Mesodermal cell (in vitro differentiated cells): ENCODE measurements around the gene PDCD4.

Experiments
- H3K27ac ChIP-seq: 2 replicates; pipeline ENCODE4 v1.7.0; 2013; ENCODE audit warnings: mild to moderate bottlenecking, low read depth, low read length, moderate library complexity; ENCODE audit not compliant: severe bottlenecking
- H3K36me3 ChIP-seq: 2 replicates; pipeline ENCODE4 v1.7.1; 2013; ENCODE audit warnings: mild to moderate bottlenecking, low read length, moderate library complexity; ENCODE audit not compliant: control insufficient read depth, insufficient read depth
- H3K4me1 ChIP-seq: one replicate; pipeline ENCODE4 v1.7.1; 2013; ENCODE audit warnings: mild to moderate bottlenecking, low read length; ENCODE audit not compliant: insufficient read depth, control insufficient read depth, poor library complexity, severe bottlenecking
- H3K4me3 ChIP-seq: 2 replicates; pipeline ENCODE4 v1.7.0; 2013; ENCODE audit warnings: low read length, control low read depth, mild to moderate bottlenecking; ENCODE audit not compliant: insufficient read depth, poor library complexity, severe bottlenecking; ENCODE audit errors: extremely low read depth
- H3K9me3 ChIP-seq: 2 replicates; pipeline ENCODE4 v1.7.1; 2013; ENCODE audit warnings: mild to moderate bottlenecking, low read length, moderate library complexity; ENCODE audit not compliant: control insufficient read depth
- WGBS, 2 experiments: methylation state at CpG; one replicate each; pipeline ENCODE4 v1.1.5; 2013; ENCODE audit warnings: missing lambda C conversion rate in 2 of 2; ENCODE audit not compliant: insufficient coverage in 2 of 2; 5-methylcytosine and 5-hydroxymethylcytosine counted together

PDCD4 gene

GRCh38 chr10:110842326-110842904 is 29.3 kb upstream of the PDCD4 start:
- Histone ChIP-seq H3K27ac (no peak overlapping the region), H3K9me3 (no peaks in the 10 kb centered on the region), H3K4me1 (peaks cover 6% of the 10 kb centered on the region), H3K4me3 (no peak overlapping the region), H3K36me3 (no peaks in the 10 kb centered on the region)
- WGBS, 2 experiments: 74 to 76% methylated on average over 5 to 7 of the region's 7 CpGs

- Histone ChIP-seq H3K4me3 (no peak overlapping the region), H3K36me3 (no peaks in the 10 kb centered on the region), H3K4me1 (peaks cover 6% of the 10 kb centered on the region), H3K9me3 (no peaks in the 10 kb centered on the region), H3K27ac (no peak overlapping the region)
- WGBS, 2 experiments: 61 to 90% methylated on average over 2 of the region's 2 CpGs
Observed at GRCh38 chr10:110843031-110843430, 28.7 kb upstream of the PDCD4 start.

DNA sequence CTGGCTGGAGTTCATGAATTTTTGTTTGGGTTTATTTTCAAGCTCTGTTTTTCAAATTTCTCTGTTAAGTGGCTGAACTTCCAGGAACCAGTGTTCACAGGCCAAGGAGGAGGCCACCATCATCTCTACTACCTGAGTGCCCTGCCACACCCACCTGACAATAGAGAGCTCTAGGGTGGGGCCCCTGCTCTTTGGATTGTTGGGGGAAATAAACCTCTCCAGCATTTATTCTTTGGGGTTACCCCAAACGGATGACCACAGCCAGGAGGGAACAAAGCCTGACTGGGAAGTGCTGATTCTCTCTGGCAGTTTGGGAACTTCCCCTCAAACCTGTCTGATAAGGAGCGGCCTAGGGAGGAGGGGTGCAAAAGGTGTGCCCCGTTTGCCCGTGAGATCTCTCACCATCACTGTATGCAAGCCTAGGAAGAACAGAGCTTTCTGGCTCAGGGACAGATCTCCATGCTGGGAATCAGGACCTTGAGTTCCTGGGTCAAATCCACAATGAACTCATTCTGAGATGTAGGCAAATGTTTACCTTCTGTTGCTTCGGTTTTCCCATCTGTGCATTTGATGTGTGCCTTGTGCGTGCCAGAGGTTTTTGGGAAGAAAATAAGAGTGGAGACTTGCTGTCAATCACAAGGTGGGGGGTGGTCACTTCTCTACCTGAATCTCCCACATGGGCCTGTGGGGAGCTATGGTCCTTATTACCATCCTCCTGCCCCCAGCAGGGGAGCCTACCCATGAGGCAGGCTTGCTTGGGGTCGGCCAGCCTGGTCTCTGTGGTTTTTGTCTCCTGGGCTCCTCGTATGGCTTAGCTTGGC is 27.7 kb upstream of the PDCD4 start:
- WGBS, 2 experiments: 82 to 88% methylated on average over 8 of the region's 8 CpGs
- no peaks in the 10 kb centered on the region for H3K36me3 ChIP-seq
- no peak overlapping the region for H3K4me3 ChIP-seq
- peaks cover 6% of the 10 kb centered on the region for H3K4me1 ChIP-seq
- no peaks in the 10 kb centered on the region for H3K9me3 ChIP-seq
- H3K27ac ChIP-seq: no peak overlapping the region

DNA sequence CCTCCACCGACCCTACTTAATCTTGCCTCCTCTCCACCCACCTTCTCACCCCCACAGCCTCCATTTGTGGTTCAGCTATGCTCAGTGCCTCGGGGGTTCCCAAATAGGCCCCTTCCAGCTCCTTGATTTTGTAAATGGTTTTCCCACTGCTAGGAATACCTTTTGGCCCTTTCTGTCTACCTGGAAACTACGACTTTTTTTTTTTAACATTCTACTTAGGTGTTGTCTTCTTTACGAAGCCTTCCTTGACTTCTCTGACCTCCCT is 27.2 kb upstream of the PDCD4 start:
- Histone ChIP-seq H3K27ac (no peak overlapping the region), H3K4me1 (peaks cover 6% of the 10 kb centered on the region), H3K4me3 (no peak overlapping the region), H3K36me3 (no peaks in the 10 kb centered on the region), H3K9me3 (no peaks in the 10 kb centered on the region)
- 87 to 90% methylated on average over 4 of the region's 4 CpGs for WGBS, 2 experiments

DNA sequence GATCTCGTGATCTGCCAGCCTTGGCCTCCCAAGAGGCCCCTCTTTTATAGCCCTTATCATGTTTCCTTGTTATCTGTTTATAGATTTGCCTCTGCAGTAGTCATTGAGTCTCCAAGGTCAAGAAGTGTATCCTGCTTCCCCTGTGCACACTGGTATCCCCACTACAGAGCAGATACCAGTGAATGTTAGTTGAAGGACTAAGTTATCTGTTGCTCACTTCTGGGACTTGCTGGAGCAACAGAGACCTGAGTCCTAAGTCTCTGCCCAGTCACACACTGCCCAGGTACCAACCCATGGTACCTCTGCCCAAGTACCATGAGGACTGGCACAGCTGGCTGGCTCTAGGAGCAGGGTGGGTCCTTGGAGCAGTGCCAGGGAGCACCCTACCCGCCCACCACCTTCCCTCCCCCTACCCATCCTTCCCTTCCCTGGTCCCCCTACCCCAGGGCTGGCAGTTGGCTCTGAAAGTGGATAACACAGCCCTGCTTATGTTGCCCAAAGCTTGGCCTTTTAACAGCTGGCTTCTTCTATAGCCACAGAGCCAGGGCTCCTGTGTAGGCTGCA is 26.5 kb upstream of the PDCD4 start:
- Histone ChIP-seq H3K4me3 (no peak overlapping the region), H3K36me3 (no peaks in the 10 kb centered on the region), H3K9me3 (no peaks in the 10 kb centered on the region), H3K27ac (no peak overlapping the region), H3K4me1 (peaks cover 6% of the 10 kb centered on the region)
- 86 to 91% methylated on average over 1 of the region's 2 CpGs for WGBS, 2 experiments

DNA sequence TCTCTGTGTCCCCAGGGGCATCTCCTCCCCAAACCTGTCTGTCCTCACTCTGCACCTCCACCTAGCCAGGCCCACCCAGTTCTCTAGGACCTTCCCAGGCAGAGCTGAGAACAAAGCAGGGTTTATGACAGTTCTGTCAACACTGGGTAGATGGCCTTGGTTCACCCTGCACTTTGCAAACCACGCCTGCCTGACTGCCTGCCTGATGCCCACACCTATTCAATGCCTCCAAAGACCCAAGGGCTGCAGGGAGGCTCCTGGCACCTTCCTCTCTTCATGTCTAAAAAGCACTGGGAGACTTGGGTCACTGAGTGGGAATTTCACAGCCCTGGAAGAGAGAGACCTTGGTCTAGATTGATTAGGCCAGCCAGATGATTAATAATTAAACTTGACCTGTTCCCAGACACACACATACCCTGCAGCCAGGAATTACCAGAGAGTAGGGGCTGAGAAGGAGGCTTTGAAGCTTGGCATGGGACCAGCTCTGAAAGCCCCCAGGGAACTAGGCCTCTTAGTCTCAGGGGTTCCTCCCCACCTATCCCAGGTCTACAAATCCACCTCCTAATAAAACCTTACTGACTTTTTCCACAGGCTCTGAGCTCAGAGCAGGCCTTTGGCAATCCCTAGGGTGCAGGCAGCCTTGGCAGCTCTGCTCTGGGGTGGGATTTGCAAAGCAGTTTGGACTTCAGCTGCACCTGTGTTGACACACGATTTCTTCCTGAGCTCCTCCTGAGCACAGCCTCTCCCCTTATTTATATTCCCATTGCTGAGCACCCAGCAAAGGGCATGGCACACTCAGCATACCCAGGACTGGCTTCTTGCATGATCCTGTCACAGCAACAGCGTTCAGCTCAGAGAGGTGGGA is 25.7 kb upstream of the PDCD4 start:
- Histone ChIP-seq H3K36me3 (no peaks in the 10 kb centered on the region), H3K9me3 (no peaks in the 10 kb centered on the region), H3K4me3 (no peak overlapping the region), H3K4me1 (peaks cover 6% of the 10 kb centered on the region), H3K27ac (no peak overlapping the region)
- whole genome bisulfite sequencing, 2 experiments: 88 to 96% methylated on average over 3 of the region's 3 CpGs

DNA sequence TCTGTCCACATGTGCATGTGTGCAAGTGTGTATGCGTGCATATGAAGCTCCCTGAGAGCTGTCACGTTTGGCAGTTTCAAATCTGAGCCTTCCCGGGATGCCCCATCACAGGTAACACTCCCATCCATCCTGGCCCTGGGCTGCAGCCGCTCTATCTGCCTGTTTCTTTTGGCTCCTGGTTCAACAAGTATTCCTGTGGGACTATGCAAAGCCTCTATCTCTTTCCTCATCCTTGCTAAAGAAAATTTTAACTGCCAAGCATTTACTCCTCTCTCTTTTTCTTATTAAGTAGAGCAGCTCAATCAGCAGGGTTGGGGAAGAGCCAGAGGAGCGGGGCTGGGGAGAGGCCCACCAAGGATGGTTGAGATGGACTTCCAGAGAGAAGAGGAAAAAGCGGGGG is 24.4 kb upstream of the PDCD4 start:
- WGBS, 2 experiments: 92 to 94% methylated on average over 4 of the region's 6 CpGs
- Histone ChIP-seq H3K4me1 (peaks cover 13% of the 10 kb centered on the region), H3K36me3 (no peaks in the 10 kb centered on the region), H3K9me3 (no peaks in the 10 kb centered on the region), H3K4me3 (no peak overlapping the region), H3K27ac (no peak overlapping the region)

DNA sequence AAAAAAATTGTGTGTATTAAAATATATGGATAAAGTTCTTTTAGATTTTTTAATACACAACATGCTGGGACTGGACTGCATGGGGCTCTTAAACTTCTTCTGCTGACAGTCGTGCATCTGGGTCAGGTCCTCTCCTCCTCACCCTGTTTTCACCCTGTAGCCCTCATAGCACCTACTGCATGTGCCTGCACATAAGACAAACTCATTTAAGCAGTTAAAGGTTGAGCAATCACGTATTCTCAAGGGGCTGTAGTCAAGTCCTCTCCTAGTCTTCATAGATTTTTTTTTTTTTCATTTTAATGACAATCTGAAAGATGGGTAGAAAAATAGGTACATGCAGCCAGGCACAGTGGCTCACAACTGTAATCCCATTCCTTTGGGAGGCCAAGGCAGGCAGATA is 23.6 kb upstream of the PDCD4 start:
- Histone ChIP-seq H3K4me3 (no peak overlapping the region), H3K4me1 (peaks cover 20% of the 10 kb centered on the region), H3K9me3 (no peaks in the 10 kb centered on the region), H3K36me3 (no peaks in the 10 kb centered on the region), H3K27ac (no peak overlapping the region)
- 50 to 83% methylated on average over 1 to 2 of the region's 2 CpGs for WGBS, 2 experiments

DNA sequence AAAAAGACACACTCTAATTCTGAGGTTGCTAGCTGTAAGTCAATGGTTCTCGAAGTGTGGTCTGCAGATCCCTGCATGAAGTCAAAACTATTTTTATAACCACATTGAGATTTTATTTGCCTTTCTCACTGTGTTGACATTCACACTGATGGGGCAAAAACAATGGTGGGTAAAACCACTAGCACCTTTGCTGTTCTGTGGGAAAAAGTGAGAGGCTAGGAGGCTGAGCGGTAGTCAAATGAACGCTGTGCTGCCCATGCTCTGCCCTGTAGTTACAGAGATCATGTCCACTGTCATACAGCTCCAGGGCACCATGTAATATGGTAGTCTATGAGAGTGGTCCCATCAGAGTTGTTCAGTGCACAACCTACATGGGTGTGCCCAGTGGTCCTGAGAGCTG is 21.6 kb upstream of the PDCD4 start:
- H3K4me1 ChIP-seq: peaks cover 21% of the 10 kb centered on the region

GRCh38 chr10:110851020-110851612 is 20.6 kb upstream of the PDCD4 start:
- peaks cover 21% of the 10 kb centered on the region for H3K4me1 ChIP-seq
- H3K9me3 ChIP-seq: no peaks in the 10 kb centered on the region
- no peak overlapping the region for H3K4me3 ChIP-seq
- H3K27ac ChIP-seq: no peak overlapping the region
- no peaks in the 10 kb centered on the region for H3K36me3 ChIP-seq
- 79 to 83% methylated on average over 5 of the region's 8 CpGs for WGBS, 2 experiments

More for the DNA sequence above, 21.6 kb upstream of the PDCD4 start:
- no peaks in the 10 kb centered on the region for H3K36me3 ChIP-seq
- no peak overlapping the region for H3K27ac ChIP-seq
- H3K9me3 ChIP-seq: no peaks in the 10 kb centered on the region
- WGBS, 2 experiments: 96 to 100% methylated on average over 2 to 3 of the region's 3 CpGs
- H3K4me3 ChIP-seq: no peak overlapping the region
